NB4 (cell line): Measurements from ENCODE around the gene AGAP1.

Experiments
- POLR2A ChIP-seq: IDR thresholded peaks from 2 replicates; pipeline ENCODE4 v1.6.1; 2011; ENCODE audit warnings: mild to moderate bottlenecking; ENCODE audit not compliant: insufficient read length; ENCODE audit errors: extremely low read depth
- TF ChIP-seq, protein P1 (sequence below): IDR thresholded peaks from one replicate; pipeline ENCODE4 v1.5.1; 2012; ENCODE audit warnings: low read depth, low read length
- TF ChIP-seq, protein P2 (sequence below): IDR thresholded peaks from 2 replicates; pipeline ENCODE4 v1.6.1; 2011; ENCODE audit warnings: low read depth, low read length

DNA sequence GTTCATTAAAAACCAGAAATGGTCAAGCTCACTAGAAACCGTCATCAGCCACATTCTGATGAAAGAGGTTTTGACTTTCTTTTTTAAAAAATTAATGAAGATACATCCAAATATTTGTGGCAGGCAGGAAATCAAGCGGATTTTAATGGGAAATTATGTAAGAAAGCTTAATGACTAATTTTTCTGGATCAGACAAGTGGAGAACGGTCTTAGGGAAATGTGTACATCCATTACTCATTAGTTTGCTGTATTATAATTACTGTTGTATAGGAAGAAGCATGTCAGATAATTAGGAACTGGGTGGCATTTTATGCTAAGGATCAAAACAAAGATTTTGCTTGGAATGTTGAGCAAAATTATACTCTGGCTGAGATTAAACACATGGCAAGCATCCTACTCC, 39.4 kb downstream of the AGAP1 start:
- TF ChIP-seq, protein P1, sequence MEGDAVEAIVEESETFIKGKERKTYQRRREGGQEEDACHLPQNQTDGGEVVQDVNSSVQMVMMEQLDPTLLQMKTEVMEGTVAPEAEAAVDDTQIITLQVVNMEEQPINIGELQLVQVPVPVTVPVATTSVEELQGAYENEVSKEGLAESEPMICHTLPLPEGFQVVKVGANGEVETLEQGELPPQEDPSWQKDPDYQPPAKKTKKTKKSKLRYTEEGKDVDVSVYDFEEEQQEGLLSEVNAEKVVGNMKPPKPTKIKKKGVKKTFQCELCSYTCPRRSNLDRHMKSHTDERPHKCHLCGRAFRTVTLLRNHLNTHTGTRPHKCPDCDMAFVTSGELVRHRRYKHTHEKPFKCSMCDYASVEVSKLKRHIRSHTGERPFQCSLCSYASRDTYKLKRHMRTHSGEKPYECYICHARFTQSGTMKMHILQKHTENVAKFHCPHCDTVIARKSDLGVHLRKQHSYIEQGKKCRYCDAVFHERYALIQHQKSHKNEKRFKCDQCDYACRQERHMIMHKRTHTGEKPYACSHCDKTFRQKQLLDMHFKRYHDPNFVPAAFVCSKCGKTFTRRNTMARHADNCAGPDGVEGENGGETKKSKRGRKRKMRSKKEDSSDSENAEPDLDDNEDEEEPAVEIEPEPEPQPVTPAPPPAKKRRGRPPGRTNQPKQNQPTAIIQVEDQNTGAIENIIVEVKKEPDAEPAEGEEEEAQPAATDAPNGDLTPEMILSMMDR, result no peak
- TF ChIP-seq POLR2A, result no peak
- TF ChIP-seq, protein P2, sequence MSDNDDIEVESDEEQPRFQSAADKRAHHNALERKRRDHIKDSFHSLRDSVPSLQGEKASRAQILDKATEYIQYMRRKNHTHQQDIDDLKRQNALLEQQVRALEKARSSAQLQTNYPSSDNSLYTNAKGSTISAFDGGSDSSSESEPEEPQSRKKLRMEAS, result no peak
